ENCODE results near the gene C1orf21. TPM values are rescaled to one million over a fixed set of nuclear protein-coding genes. Genes with fewer than 3 reads are reported as not detected.

The C1orf21 gene
- total and polyA plus RNA-seq, 2 donors (not counting 3 experiments of a cell fraction or from before 2014, with no cell fraction given): 0.79 to 8.5 TPM

DNA sequence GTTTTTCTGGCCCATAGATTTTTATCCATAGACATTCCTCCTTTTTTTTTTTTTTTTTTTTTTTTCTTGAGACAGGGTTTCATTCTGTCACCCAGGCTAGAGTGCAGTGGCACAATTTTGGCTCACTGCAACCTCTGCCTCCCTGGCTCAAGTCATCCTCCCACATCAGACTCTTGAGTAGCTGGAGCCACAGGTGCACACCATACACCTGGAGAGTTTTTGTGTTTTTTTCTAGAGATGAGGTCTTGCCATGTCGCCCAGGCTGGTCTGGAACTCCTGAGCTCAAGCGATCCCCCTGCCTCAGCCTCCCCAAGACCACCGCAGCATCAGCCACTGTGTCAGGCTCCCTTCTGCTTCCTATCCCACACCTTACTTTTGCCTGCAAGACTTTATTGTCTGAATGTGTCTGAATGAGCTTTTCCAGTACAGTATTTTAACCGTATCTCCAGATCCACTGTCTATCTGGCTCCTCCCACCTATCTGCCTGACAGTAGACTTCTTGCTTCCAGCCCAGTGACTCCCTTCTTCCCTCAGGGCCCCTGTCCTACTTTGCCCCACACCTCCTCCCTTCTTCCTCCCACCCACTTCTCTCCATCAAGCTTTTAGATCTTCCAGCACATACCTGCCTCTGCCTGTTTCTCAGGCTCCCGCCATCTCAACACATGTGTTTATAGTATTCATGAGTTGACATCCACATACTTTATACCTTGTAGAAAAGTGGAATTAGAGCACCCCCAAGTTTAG is 6.1 kb downstream of the C1orf21 start:
- no peak overlapping the region for H2AFZ ChIP-seq (ENCODE audit: low read depth, low read length)
- dilution Hi-C loops (cut with MboI; ENCODE audit: extremely low pct_ligation_motif_present, low sequenced_read_pairs) (no loop called here), intact Hi-C loops (cut with micrococcal nuclease) (no loop called here)
- CTCF ChIA-PET: interaction anchor here (0.7 kb wide), 1 partner anchor 171 kb away, joined by 3 read pairs; no protein-coding TSS in a partner anchor
- POLR2A ChIA-PET: no interaction called here
- BruUV-seq (replicated peaks): no TSS peak
- TF ChIP-seq POLR2A (IDR thresholded peaks at IDR 0.05; ENCODE audit: low read depth, low read length): no peak
- TF ChIP-seq JUN (IDR thresholded peaks at IDR 0.05; ENCODE audit: borderline replicate concordance, insufficient read depth, insufficient read length, low read depth): no peak
- no peaks in the 10 kb centered on the region for H3K9me1 ChIP-seq (replicated peaks; ENCODE audit: control insufficient read depth, extremely low read depth, insufficient read depth, low read length)
- H3K9me3 ChIP-seq (replicated peaks; ENCODE audit: control insufficient read depth, insufficient read depth, low read length): no peaks in the 10 kb centered on the region
- peaks cover 9% of the 10 kb centered on the region for H3K4me1 ChIP-seq (ENCODE audit: control insufficient read depth, extremely low read depth, insufficient read depth, low read length)
- H3K4me2 ChIP-seq (ENCODE audit: insufficient read depth, low read length): no peak overlapping the region
- H3K27me3 ChIP-seq (ENCODE audit: control insufficient read depth in 2 of 2, insufficient read depth in 2 of 2, low read length in 2 of 2): no peaks in the 10 kb centered on the region
- FAIRE-seq (no peak), DNase-seq (ENCODE audit: low read depth, low spot score) (no peak)
- no peak overlapping the region for H3K4me3 ChIP-seq (replicated peaks in 1 of 3; ENCODE audit: insufficient read depth in 1 of 3, low read depth in 1 of 3, low read length in 3 of 3)
- no peaks in the 10 kb centered on the region for H4K20me1 ChIP-seq (replicated peaks; ENCODE audit: control insufficient read depth, extremely low read depth, insufficient read depth, low read length)
- H3K27ac ChIP-seq (ENCODE audit: insufficient read depth, low read depth, low read length): no peak overlapping the region
- no peaks in the 10 kb centered on the region for H3K79me2 ChIP-seq (ENCODE audit: control insufficient read depth, insufficient read depth, low read length)
- no peak overlapping the region for H3K9ac ChIP-seq (replicated peaks; ENCODE audit: extremely low read depth, insufficient read depth, low read length)
- no peaks in the 10 kb centered on the region for H3K36me3 ChIP-seq (ENCODE audit: control insufficient read depth in 2 of 2, extremely low read depth in 1 of 2, insufficient read depth in 2 of 2, low read length in 2 of 2)

DNA sequence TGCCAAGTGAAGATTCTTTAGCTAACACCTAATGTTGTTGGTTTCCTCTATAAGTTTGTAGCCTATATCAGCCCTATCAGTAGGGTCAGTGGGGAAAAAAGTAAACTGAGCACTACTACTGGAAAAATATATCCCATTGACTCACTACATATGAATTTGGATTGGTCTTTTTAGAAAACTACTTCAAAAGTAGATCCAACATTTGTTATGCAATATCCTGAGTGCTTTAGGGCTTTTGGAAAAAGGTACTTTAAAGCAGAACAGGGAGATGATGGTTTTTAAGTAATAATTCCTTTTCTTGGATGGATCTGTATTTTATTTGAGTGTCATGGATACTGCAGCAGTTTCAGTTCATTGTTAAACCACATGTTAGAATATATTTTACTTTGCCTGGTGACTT is 7.1 kb downstream of the C1orf21 start:
- FAIRE-seq (no peak), DNase-seq (ENCODE audit: low read depth, low spot score) (no peak)
- TF ChIP-seq POLR2AphosphoS5 (IDR thresholded peaks at IDR 0.05; ENCODE audit: insufficient read depth, low read depth, low read length) (no peak), EZH2 (IDR thresholded peaks at IDR 0.05; ENCODE audit: borderline replicate concordance, low read depth, low read length, severe bottlenecking) (no peak), POLR2A (IDR thresholded peaks at IDR 0.05; ENCODE audit: low read depth, low read length) (no peak), GATA2 (IDR thresholded peaks at IDR 0.05; ENCODE audit: insufficient read depth, insufficient read length, low read depth, low read length) (no peak), FOS (IDR thresholded peaks at IDR 0.05; ENCODE audit: borderline replicate concordance, insufficient read depth, low read length) (no peak)
- TF ChIP-seq, protein P1, sequence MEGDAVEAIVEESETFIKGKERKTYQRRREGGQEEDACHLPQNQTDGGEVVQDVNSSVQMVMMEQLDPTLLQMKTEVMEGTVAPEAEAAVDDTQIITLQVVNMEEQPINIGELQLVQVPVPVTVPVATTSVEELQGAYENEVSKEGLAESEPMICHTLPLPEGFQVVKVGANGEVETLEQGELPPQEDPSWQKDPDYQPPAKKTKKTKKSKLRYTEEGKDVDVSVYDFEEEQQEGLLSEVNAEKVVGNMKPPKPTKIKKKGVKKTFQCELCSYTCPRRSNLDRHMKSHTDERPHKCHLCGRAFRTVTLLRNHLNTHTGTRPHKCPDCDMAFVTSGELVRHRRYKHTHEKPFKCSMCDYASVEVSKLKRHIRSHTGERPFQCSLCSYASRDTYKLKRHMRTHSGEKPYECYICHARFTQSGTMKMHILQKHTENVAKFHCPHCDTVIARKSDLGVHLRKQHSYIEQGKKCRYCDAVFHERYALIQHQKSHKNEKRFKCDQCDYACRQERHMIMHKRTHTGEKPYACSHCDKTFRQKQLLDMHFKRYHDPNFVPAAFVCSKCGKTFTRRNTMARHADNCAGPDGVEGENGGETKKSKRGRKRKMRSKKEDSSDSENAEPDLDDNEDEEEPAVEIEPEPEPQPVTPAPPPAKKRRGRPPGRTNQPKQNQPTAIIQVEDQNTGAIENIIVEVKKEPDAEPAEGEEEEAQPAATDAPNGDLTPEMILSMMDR (IDR thresholded peaks at IDR 0.05; ENCODE audit: extremely low read depth in 1 of 2, insufficient read depth in 1 of 2, low read depth in 1 of 2, low read length in 2 of 2): no peak
- TF ChIP-seq, protein P2, sequence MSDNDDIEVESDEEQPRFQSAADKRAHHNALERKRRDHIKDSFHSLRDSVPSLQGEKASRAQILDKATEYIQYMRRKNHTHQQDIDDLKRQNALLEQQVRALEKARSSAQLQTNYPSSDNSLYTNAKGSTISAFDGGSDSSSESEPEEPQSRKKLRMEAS (IDR thresholded peaks at IDR 0.05; ENCODE audit: insufficient read depth, insufficient read length): no peak
- H3K36me3 ChIP-seq (ENCODE audit: control insufficient read depth in 2 of 2, extremely low read depth in 1 of 2, insufficient read depth in 2 of 2, low read length in 2 of 2): no peaks in the 10 kb centered on the region
- no peak overlapping the region for H3K27ac ChIP-seq (ENCODE audit: insufficient read depth, low read depth, low read length)
- H4K20me1 ChIP-seq (replicated peaks; ENCODE audit: control insufficient read depth, extremely low read depth, insufficient read depth, low read length): no peaks in the 10 kb centered on the region
- no peak overlapping the region for H3K4me3 ChIP-seq (replicated peaks in 1 of 3; ENCODE audit: insufficient read depth in 1 of 3, low read depth in 1 of 3, low read length in 3 of 3)
- intact Hi-C loops (cut with micrococcal nuclease): no loop called here
- POLR2A ChIA-PET: no interaction called here
- no peaks in the 10 kb centered on the region for H3K9me3 ChIP-seq (replicated peaks; ENCODE audit: control insufficient read depth, insufficient read depth, low read length)
- no peaks in the 10 kb centered on the region for H3K9me1 ChIP-seq (replicated peaks; ENCODE audit: control insufficient read depth, extremely low read depth, insufficient read depth, low read length)
- H3K4me1 ChIP-seq (ENCODE audit: control insufficient read depth, extremely low read depth, insufficient read depth, low read length): no peaks in the 10 kb centered on the region
- BruUV-seq (replicated peaks): no TSS peak
- dilution Hi-C loops (cut with MboI; ENCODE audit: extremely low pct_ligation_motif_present, low sequenced_read_pairs): no loop called here
- no peaks in the 10 kb centered on the region for H3K27me3 ChIP-seq (ENCODE audit: control insufficient read depth in 2 of 2, insufficient read depth in 2 of 2, low read length in 2 of 2)
- H3K79me2 ChIP-seq (ENCODE audit: control insufficient read depth, insufficient read depth, low read length): no peaks in the 10 kb centered on the region
- H2AFZ ChIP-seq (ENCODE audit: low read depth, low read length): no peak overlapping the region
- no peak overlapping the region for H3K4me2 ChIP-seq (ENCODE audit: insufficient read depth, low read length)
- CTCF ChIA-PET: no interaction called here
- no peak overlapping the region for H3K9ac ChIP-seq (replicated peaks; ENCODE audit: extremely low read depth, insufficient read depth, low read length)
